Loucy (cell line): ENCODE results near the gene IL36G.

Source experiments
- EZH2phosphoT487 ChIP-seq: fragments of 200-600 bp; IDR thresholded peaks from 2 replicates; pipeline ENCODE4 v1.6.1; 2018; ENCODE audit warnings: antibody characterized with exemption, mild to moderate bottlenecking, moderate library complexity, borderline replicate concordance
- TF ChIP-seq, protein P1 (sequence below): fragments of 200-600 bp; sonication (generic); conservative IDR thresholded peaks from 2 replicates; pipeline ENCODE4 v1.5.1; 2014; ENCODE audit warnings: mild to moderate bottlenecking, antibody characterized with exemption, low read length

DNA sequence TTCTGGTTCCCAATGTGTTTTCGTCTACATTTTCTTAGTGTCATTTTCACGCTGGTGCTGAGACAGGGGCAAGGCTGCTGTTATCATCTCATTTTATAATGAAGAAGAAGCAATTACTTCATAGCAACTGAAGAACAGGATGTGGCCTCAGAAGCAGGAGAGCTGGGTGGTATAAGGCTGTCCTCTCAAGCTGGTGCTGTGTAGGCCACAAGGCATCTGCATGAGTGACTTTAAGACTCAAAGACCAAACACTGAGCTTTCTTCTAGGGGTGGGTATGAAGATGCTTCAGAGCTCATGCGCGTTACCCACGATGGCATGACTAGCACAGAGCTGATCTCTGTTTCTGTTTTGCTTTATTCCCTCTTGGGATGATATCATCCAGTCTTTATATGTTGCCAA is 7.3 kb downstream of the IL36G start:
- TF ChIP-seq, protein P1, sequence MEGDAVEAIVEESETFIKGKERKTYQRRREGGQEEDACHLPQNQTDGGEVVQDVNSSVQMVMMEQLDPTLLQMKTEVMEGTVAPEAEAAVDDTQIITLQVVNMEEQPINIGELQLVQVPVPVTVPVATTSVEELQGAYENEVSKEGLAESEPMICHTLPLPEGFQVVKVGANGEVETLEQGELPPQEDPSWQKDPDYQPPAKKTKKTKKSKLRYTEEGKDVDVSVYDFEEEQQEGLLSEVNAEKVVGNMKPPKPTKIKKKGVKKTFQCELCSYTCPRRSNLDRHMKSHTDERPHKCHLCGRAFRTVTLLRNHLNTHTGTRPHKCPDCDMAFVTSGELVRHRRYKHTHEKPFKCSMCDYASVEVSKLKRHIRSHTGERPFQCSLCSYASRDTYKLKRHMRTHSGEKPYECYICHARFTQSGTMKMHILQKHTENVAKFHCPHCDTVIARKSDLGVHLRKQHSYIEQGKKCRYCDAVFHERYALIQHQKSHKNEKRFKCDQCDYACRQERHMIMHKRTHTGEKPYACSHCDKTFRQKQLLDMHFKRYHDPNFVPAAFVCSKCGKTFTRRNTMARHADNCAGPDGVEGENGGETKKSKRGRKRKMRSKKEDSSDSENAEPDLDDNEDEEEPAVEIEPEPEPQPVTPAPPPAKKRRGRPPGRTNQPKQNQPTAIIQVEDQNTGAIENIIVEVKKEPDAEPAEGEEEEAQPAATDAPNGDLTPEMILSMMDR: no peak
- TF ChIP-seq EZH2phosphoT487: no peak
